ENCODE data around the gene SLITRK4. TPM values are rescaled to one million over a fixed set of nuclear protein-coding genes. Genes with fewer than 3 reads are reported as not detected.

The SLITRK4 gene
- total and polyA plus RNA-seq, 2 of the 13 experiments (the other 11 are each of a cell fraction or from before 2014, with no cell fraction given) = not detected

GRCh38 chrX:143615851-143616250, 20.1 kb downstream of the SLITRK4 start:
- H3K27ac ChIP-seq (ENCODE audit: extremely low read length, insufficient read depth, low read length) = no peak overlapping the region
- no peaks in the 10 kb centered on the region for H3K27me3 ChIP-seq (ENCODE audit: control insufficient read depth in 1 of 2, insufficient read depth in 2 of 2, low read length in 2 of 2)
- peaks cover 47% of the 10 kb centered on the region for H3K9me3 ChIP-seq (ENCODE audit: low read length)
- no peak overlapping the region for H3K4me3 ChIP-seq (replicated peaks in 1 of 3; ENCODE audit: insufficient read depth in 1 of 3, low read depth in 2 of 3, low read length in 3 of 3)
- WGBS (ENCODE audit: low lambda C conversion rate) = 8% methylated on average over 3 of the region's 4 CpGs
- intact Hi-C loops (cut with micrococcal nuclease; ENCODE audit: unreplicated experiment) (no loop called here), in situ Hi-C loops (cut with HindIII; ENCODE audit: extremely low pct_ligation_motif_present, low pct_unique_long_range_greater_than_20kb) (no loop called here)
- no peaks in the 10 kb centered on the region for H3K79me2 ChIP-seq (ENCODE audit: insufficient read depth, low read length)
- H3K9ac ChIP-seq (ENCODE audit: insufficient read depth, low read depth, low read length) = no peak overlapping the region
- H4K20me1 ChIP-seq (ENCODE audit: insufficient read depth, low read length) = no peaks in the 10 kb centered on the region
- BruUV-seq (replicated peaks) = no TSS peak
- H2AFZ ChIP-seq (ENCODE audit: low read length) = no peak overlapping the region
- ChIA-PET POLR2A (no interaction called here), CTCF (ENCODE audit: low intra/inter-chr PET ratio, low total read pairs) (no interaction called here)
- no peak for TF ChIP-seq BRD4 (CRISPR knock-in tag; IDR thresholded peaks at IDR 0.05)
- no peak for FAIRE-seq
- H3K4me1 ChIP-seq (ENCODE audit: insufficient read depth, low read length) = no peaks in the 10 kb centered on the region
- no peak for DNase-seq (ENCODE audit: low spot score)
- ATAC-seq = no peak
- H3K36me3 ChIP-seq (replicated peaks in 1 of 2; ENCODE audit: control insufficient read depth in 1 of 2, insufficient read depth in 2 of 2, low read length in 2 of 2) = no peaks in the 10 kb centered on the region
- H3K4me2 ChIP-seq (ENCODE audit: low read depth, low read length) = no peak overlapping the region

DNA sequence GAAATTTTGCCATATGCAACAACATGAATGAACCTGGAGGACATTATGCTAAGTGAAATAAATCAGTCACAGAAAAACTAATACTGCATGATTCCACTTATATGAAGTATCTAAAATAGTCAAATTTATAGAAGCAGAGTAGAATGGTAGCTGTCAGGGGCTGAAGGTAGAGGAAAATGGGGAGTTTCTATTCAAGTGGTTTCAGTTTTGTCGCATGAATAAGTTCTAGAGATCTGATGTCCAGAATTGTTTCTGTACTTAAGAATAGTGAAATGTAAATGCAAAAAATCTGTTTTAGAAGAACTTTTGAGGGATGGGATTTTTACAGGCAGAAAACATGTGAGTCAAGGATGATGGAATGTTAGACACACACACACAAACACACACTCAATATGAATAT, 34.1 kb downstream of the SLITRK4 start:
- CTCF ChIA-PET (ENCODE audit: low intra/inter-chr PET ratio, low total read pairs) = no interaction called here
- Histone ChIP-seq H2AFZ (ENCODE audit: low read length) (no peak overlapping the region), H3K4me3 (replicated peaks in 1 of 3; ENCODE audit: insufficient read depth in 1 of 3, low read depth in 2 of 3, low read length in 3 of 3) (no peak overlapping the region), H3K9me3 (ENCODE audit: low read length) (peaks cover 47% of the 10 kb centered on the region; the same call in 1 of the 2 replicates), H3K9ac (ENCODE audit: insufficient read depth, low read depth, low read length) (no peak overlapping the region), H3K27me3 (ENCODE audit: control insufficient read depth in 1 of 2, insufficient read depth in 2 of 2, low read length in 2 of 2) (no peaks in the 10 kb centered on the region), H3K27ac (ENCODE audit: extremely low read length, insufficient read depth, low read length) (no peak overlapping the region), H4K20me1 (ENCODE audit: insufficient read depth, low read length) (no peaks in the 10 kb centered on the region), H3K4me2 (ENCODE audit: low read depth, low read length) (no peak overlapping the region), H3K79me2 (ENCODE audit: insufficient read depth, low read length) (no peaks in the 10 kb centered on the region), H3K36me3 (replicated peaks in 1 of 2; ENCODE audit: control insufficient read depth in 1 of 2, insufficient read depth in 2 of 2, low read length in 2 of 2) (no peaks in the 10 kb centered on the region), H3K4me1 (ENCODE audit: insufficient read depth, low read length) (no peaks in the 10 kb centered on the region)
- ATAC-seq (no peak), DNase-seq (ENCODE audit: low spot score) (no peak), FAIRE-seq (no peak)
- POLR2A ChIA-PET = no interaction called here
- in situ Hi-C loops (cut with HindIII; ENCODE audit: extremely low pct_ligation_motif_present, low pct_unique_long_range_greater_than_20kb) (no loop called here), intact Hi-C loops (cut with micrococcal nuclease; ENCODE audit: unreplicated experiment) (no loop called here)
- BruUV-seq (replicated peaks) = no TSS peak
- no peak for TF ChIP-seq EP300 (IDR thresholded peaks at IDR 0.05; ENCODE audit: low read depth in 2 of 2, low read length in 2 of 2)
- TF ChIP-seq EP300 (CRISPR knock-in tag; IDR thresholded peaks at IDR 0.05; ENCODE audit: borderline replicate concordance) = no peak
- no peak for TF ChIP-seq ZNF274 (CRISPR knock-in tag; IDR thresholded peaks at IDR 0.05)
- no peak for TF ChIP-seq ZNF335 (CRISPR knock-in tag; IDR thresholded peaks at IDR 0.05)
- TF ChIP-seq SOX6 (IDR thresholded peaks at IDR 0.05) = no peak
- no peak for TF ChIP-seq SOX6 (CRISPR knock-in tag; IDR thresholded peaks at IDR 0.05)
- TF ChIP-seq HNRNPLL (IDR thresholded peaks at IDR 0.05; ENCODE audit: low read depth, low read length, poor library complexity, severe bottlenecking) = no peak
- no peak for TF ChIP-seq ZNF331 (CRISPR knock-in tag; IDR thresholded peaks at IDR 0.05)
- TF ChIP-seq AKAP8 (CRISPR knock-in tag; IDR thresholded peaks at IDR 0.05) = no peak
- TF ChIP-seq ZBTB49 (CRISPR knock-in tag; IDR thresholded peaks at IDR 0.05; ENCODE audit: borderline replicate concordance) = no peak
- 6% methylated on average over 1 of the region's 1 CpG for WGBS (ENCODE audit: low lambda C conversion rate)

Data from HepG2 (cell line).